Measurements from ENCODE around the gene HHLA2. TPM values are rescaled to one million over a fixed set of nuclear protein-coding genes. Genes with fewer than 3 reads are reported as not detected.

The HHLA2 gene
- total and polyA plus RNA-seq, 12 donors: not detected

GRCh38 chr3:108388136-108389132 lies 92.1 kb downstream of the HHLA2 start:
- intact Hi-C loops (cut with DNase I): no loop called here
- Histone ChIP-seq H3K4me1 (no peaks in the 10 kb centered on the region), H3K9me3 (no peaks in the 10 kb centered on the region), H3K27me3 (no peaks in the 10 kb centered on the region), H3K4me3 (no peak overlapping the region), H3K36me3 (no peaks in the 10 kb centered on the region), H3K27ac (no peak overlapping the region)
- no peak for ATAC-seq
- 76 to 77% methylated on average over 12 of the region's 12 CpGs for WGBS, 2 donors
- TF ChIP-seq CTCF (IDR thresholded peaks at IDR 0.05): no peak
- no peak for DNase-seq

DNA sequence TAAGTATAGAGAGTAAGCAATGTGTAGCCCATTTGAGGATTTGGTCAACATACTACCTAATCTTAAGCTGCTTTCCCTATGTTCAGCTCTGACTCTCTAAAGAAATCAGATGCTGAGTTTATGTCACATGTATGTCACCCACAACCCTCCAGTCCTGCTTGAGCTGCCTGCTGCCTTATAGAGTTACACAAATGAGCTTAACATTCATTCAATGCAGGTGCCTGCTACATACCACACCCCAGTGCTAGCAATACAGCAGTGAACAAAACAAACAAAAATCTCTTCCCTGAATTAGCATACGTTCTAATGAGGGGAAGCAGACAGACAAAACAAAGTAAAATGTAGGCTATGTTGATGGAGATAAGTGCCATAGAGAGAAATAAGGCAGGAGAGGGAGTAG lies 93.0 kb downstream of the HHLA2 start:
- no peak for DNase-seq
- H3K9me3 ChIP-seq: no peaks in the 10 kb centered on the region
- H3K4me1 ChIP-seq: no peaks in the 10 kb centered on the region
- H3K36me3 ChIP-seq: no peaks in the 10 kb centered on the region
- intact Hi-C loops (cut with DNase I): no loop called here
- no peak for TF ChIP-seq CTCF (IDR thresholded peaks at IDR 0.05)
- H3K27me3 ChIP-seq: no peaks in the 10 kb centered on the region
- H3K27ac ChIP-seq: no peak overlapping the region
- 57 to 65% methylated on average over 1 of the region's 1 CpG for WGBS, 2 donors
- H3K4me3 ChIP-seq: no peak overlapping the region
- no peak for ATAC-seq

GRCh38 chr3:108391917-108392593 lies 95.7 kb downstream of the HHLA2 start:
- no peak overlapping the region for H3K27ac ChIP-seq
- H3K36me3 ChIP-seq: no peaks in the 10 kb centered on the region
- WGBS, 2 donors: 73 to 84% methylated on average over 3 of the region's 3 CpGs
- ATAC-seq (no peak), DNase-seq (no peak)
- no peaks in the 10 kb centered on the region for H3K4me1 ChIP-seq
- intact Hi-C loops (cut with DNase I): no loop called here
- no peak overlapping the region for H3K4me3 ChIP-seq
- TF ChIP-seq CTCF (IDR thresholded peaks at IDR 0.05): no peak
- H3K27me3 ChIP-seq: no peaks in the 10 kb centered on the region
- H3K9me3 ChIP-seq: no peaks in the 10 kb centered on the region

DNA sequence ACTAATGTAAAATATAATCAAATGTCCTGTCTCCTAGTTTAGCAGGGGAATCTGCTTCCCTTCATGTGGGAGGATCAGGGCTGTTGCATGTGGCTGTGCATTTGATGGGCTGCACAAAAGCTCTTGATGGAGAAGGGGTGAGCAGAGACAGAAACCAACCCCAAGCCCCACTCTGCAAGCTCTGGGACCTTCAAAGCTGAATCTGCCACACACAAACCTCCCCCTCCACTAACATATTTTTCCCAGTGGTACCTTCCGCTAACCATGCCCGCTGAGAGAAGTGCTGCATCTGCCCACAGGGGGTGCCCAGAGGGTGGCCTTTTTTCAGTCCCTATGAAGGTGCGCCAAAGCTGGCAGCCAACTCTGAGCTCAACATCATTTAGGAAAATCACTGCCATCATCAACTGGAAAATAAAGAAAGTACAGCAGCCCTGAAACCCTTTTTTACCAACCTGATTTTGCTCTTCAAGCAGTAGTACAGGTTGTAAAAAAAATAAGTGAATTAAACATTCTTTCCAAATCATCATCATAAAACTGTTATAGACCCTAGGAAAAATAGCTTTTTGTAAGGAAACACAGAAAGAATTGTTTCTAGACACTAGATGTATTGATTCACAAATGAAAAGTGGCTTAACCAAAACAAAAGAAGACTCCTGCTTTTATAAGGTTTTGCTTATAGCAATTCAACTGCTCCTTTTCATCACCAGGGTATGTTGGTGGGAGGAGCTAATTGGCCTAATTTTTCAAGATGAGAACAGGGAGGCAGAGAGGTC lies 97.0 kb downstream of the HHLA2 start:
- DNase-seq (no peak), ATAC-seq (no peak)
- no peak for TF ChIP-seq CTCF (IDR thresholded peaks at IDR 0.05)
- Histone ChIP-seq H3K4me3 (no peak overlapping the region), H3K4me1 (no peaks in the 10 kb centered on the region), H3K27me3 (no peaks in the 10 kb centered on the region), H3K9me3 (no peaks in the 10 kb centered on the region), H3K36me3 (no peaks in the 10 kb centered on the region), H3K27ac (no peak overlapping the region)
- intact Hi-C loops (cut with DNase I): no loop called here
- WGBS, 2 donors: 61 to 62% methylated on average over 3 of the region's 3 CpGs

Data from heart right ventricle (tissue), 16 donors.